IMR-90 (cell line): ENCODE measurements around the gene KIF13A. TPM values are rescaled to one million over a fixed set of nuclear protein-coding genes. Genes with fewer than 3 reads are reported as not detected.

Experiments
- ATAC-seq: fragments of 200-7000 bp; cut with Tn5 transposase; 2 replicates; pipeline ENCODE4 v1.9.1; 2020; ENCODE audit warnings: low read depth, mild to moderate bottlenecking, moderate library complexity
- BruUV-seq: library from RNA; stranded (reverse); fragments of 400-500 nt; replicated peaks from 2 replicates; lab custom pipeline; 2021; lab: Mats Ljungman, UMichigan
- CTCF ChIA-PET: fragments of 300-600 bp; formaldehyde crosslinking; extraction: SDS; loops from one replicate; lab custom pipeline; 2021; ENCODE audit warnings: antibody characterized with exemption; lab: Yijun Ruan, JAX
- POLR2A ChIA-PET: fragments of 300-600 bp; sonication (Branson Sonifier 250); formaldehyde crosslinking; loops from one replicate; lab custom pipeline; 2022; ENCODE audit warnings: antibody characterized with exemption; ENCODE audit not compliant: unreplicated experiment; lab: Charles Lee
- DNase-seq: peaks from one replicate; pipeline ENCODE4 v3.0.0; 2013
- H2AFZ ChIP-seq: replicated peaks from 2 replicates; pipeline ENCODE3; 2013; ENCODE audit warnings: low read length, mild to moderate bottlenecking; ENCODE audit not compliant: poor library complexity
- H2AK5ac ChIP-seq: 2 replicates; pipeline ENCODE4 v1.6.1; 2013; ENCODE audit warnings: low read depth, low read length, inconsistent platforms
- H2AK9ac ChIP-seq: replicated peaks from 2 replicates; pipeline ENCODE3; 2013; ENCODE audit warnings: mild to moderate bottlenecking, low read depth, low read length, moderate library complexity; ENCODE audit not compliant: poor library complexity
- H2BK120ac ChIP-seq: 2 replicates; pipeline ENCODE4 v1.6.1; 2013; ENCODE audit warnings: low read depth, low read length, inconsistent platforms
- H2BK15ac ChIP-seq: 3 replicates; pipeline ENCODE4 v1.6.1; 2013; ENCODE audit warnings: low read depth, low read length, inconsistent platforms
- H2BK20ac ChIP-seq: 2 replicates; pipeline ENCODE4 v1.6.1; 2013; ENCODE audit warnings: low read depth, mild to moderate bottlenecking, inconsistent platforms, low read length, moderate library complexity
- H2BK5ac ChIP-seq: 2 replicates; pipeline ENCODE4 v1.6.1; 2013; ENCODE audit warnings: mild to moderate bottlenecking, low read depth, low read length, inconsistent platforms; ENCODE audit not compliant: poor library complexity, severe bottlenecking
- H3K14ac ChIP-seq: replicated peaks from 2 replicates; pipeline ENCODE4 v1.6.1; 2013; ENCODE audit warnings: low read depth, low read length, inconsistent platforms
- H3K18ac ChIP-seq: 2 replicates; pipeline ENCODE4 v1.6.1; 2013; ENCODE audit warnings: low read depth, low read length, control low read depth
- H3K23ac ChIP-seq: 2 replicates; pipeline ENCODE4 v1.6.1; 2013; ENCODE audit warnings: low read depth, low read length, inconsistent platforms
- H3K27ac ChIP-seq: 2 replicates; pipeline ENCODE4 v1.5.1; 2013; ENCODE audit warnings: mild to moderate bottlenecking, control low read depth, low read length; ENCODE audit not compliant: insufficient read depth
- H3K27me3 ChIP-seq: 2 replicates; pipeline ENCODE4 v1.6.1; 2013; ENCODE audit warnings: low read length; ENCODE audit not compliant: control insufficient read depth, insufficient read depth
- H3K36me3 ChIP-seq: 2 replicates; pipeline ENCODE4 v1.6.1; 2013; ENCODE audit warnings: low read length, mixed read lengths; ENCODE audit not compliant: control insufficient read depth, insufficient read depth
- H3K4ac ChIP-seq: 2 replicates; pipeline ENCODE4 v1.6.1; 2013; ENCODE audit warnings: low read depth, low read length, inconsistent platforms
- H3K4me1 ChIP-seq: 2 replicates; pipeline ENCODE4 v1.6.1; 2013; ENCODE audit warnings: low read length, mixed read lengths; ENCODE audit not compliant: control insufficient read depth, insufficient read depth
- H3K4me2 ChIP-seq: 2 replicates; pipeline ENCODE4 v1.6.1; 2013; ENCODE audit warnings: low read depth, mild to moderate bottlenecking, control low read depth, low read length, moderate library complexity
- H3K4me3 ChIP-seq: 2 replicates; pipeline ENCODE4 v1.5.1; 2013; ENCODE audit warnings: low read depth, mild to moderate bottlenecking, control low read depth, low read length, moderate library complexity; ENCODE audit not compliant: insufficient read depth
- H3K56ac ChIP-seq: 2 replicates; pipeline ENCODE4 v1.6.1; 2013; ENCODE audit warnings: low read length, inconsistent platforms; ENCODE audit not compliant: insufficient read depth; ENCODE audit errors: extremely low read depth
- H3K79me1 ChIP-seq, 2 experiments: 2 replicates each; pipeline ENCODE4 v1.6.1; 2013; ENCODE audit warnings: low read length in 2 of 2, inconsistent platforms in 1 of 2, low read depth in 1 of 2
- H3K9ac ChIP-seq: 2 replicates; pipeline ENCODE4 v1.6.1; 2013; ENCODE audit warnings: low read depth, low read length, control low read depth
- H3K9me1 ChIP-seq: 2 replicates; pipeline ENCODE4 v1.6.1; 2013; ENCODE audit warnings: low read length, inconsistent platforms; ENCODE audit not compliant: insufficient read depth
- H3K9me3 ChIP-seq: 2 replicates; pipeline ENCODE4 v1.6.1; 2013; ENCODE audit warnings: low read length; ENCODE audit not compliant: control insufficient read depth, insufficient read depth
- H4K20me1 ChIP-seq: 2 replicates; pipeline ENCODE4 v1.6.1; 2013; ENCODE audit warnings: low read length, inconsistent platforms; ENCODE audit not compliant: insufficient read depth
- H4K5ac ChIP-seq: 2 replicates; pipeline ENCODE4 v1.6.1; 2013; ENCODE audit warnings: mild to moderate bottlenecking, low read depth, low read length, control low read depth
- H4K8ac ChIP-seq, 2 experiments: 2 replicates each; pipeline ENCODE4 v1.6.1; 2013; ENCODE audit warnings: low read depth in 2 of 2, low read length in 2 of 2, control low read depth in 1 of 2, inconsistent platforms in 1 of 2
- H4K91ac ChIP-seq: 2 replicates; pipeline ENCODE4 v1.6.1; 2013; ENCODE audit warnings: low read depth, low read length, inconsistent platforms; ENCODE audit not compliant: insufficient read depth
- BHLHE40 ChIP-seq: fragments of 150-350 bp; IDR thresholded peaks from 2 replicates; pipeline ENCODE4 v1.6.1; 2016; ENCODE audit warnings: mild to moderate bottlenecking, low read depth, low read length
- CEBPB ChIP-seq: IDR thresholded peaks from 2 replicates; pipeline ENCODE4 v1.6.1; 2012; ENCODE audit warnings: low read depth, low read length, improper control_type of control experiment
- CHD1 ChIP-seq: IDR thresholded peaks from 2 replicates; pipeline ENCODE4 v1.6.1; 2012; ENCODE audit warnings: low read depth, low read length, improper control_type of control experiment
- CTCF ChIP-seq: conservative IDR thresholded peaks from 2 replicates; pipeline ENCODE4 v1.5.1; 2012; ENCODE audit warnings: mild to moderate bottlenecking, low read depth, low read length, improper control_type of control experiment
- ELK1 ChIP-seq: fragments of 150-350 bp; IDR thresholded peaks from 2 replicates; pipeline ENCODE4 v1.6.1; 2016; ENCODE audit warnings: low read depth, mild to moderate bottlenecking, low read length, moderate library complexity, borderline replicate concordance
- FOS ChIP-seq: fragments of 150-350 bp; IDR thresholded peaks from 2 replicates; pipeline ENCODE4 v1.6.1; 2016; ENCODE audit warnings: low read depth, low read length
- MAFK ChIP-seq: IDR thresholded peaks from 2 replicates; pipeline ENCODE4 v1.6.1; 2012; ENCODE audit warnings: low read depth, low read length, improper control_type of control experiment
- MAZ ChIP-seq: IDR thresholded peaks from 2 replicates; pipeline ENCODE4 v1.6.1; 2012; ENCODE audit warnings: low read depth, mild to moderate bottlenecking, low read length, improper control_type of control experiment, moderate library complexity, borderline replicate concordance
- NFE2L2 ChIP-seq: fragments of 150-350 bp; IDR thresholded peaks from 2 replicates; pipeline ENCODE4 v1.6.1; 2016; ENCODE audit warnings: low read depth, mild to moderate bottlenecking, low read length
- POLR2A ChIP-seq: IDR thresholded peaks from 2 replicates; pipeline ENCODE4 v1.6.1; 2012; ENCODE audit warnings: mild to moderate bottlenecking, low read depth, low read length
- RAD21 ChIP-seq: IDR thresholded peaks from 2 replicates; pipeline ENCODE4 v1.6.1; 2012; ENCODE audit warnings: low read length, improper control_type of control experiment
- RCOR1 ChIP-seq: IDR thresholded peaks from 2 replicates; pipeline ENCODE4 v1.6.1; 2012; ENCODE audit warnings: mild to moderate bottlenecking, low read length, improper control_type of control experiment; ENCODE audit not compliant: insufficient replicate concordance
- RFX5 ChIP-seq: IDR thresholded peaks from 2 replicates; pipeline ENCODE4 v1.8.0; 2012; ENCODE audit warnings: low read depth, mild to moderate bottlenecking, low read length, moderate library complexity
- SMC3 ChIP-seq: fragments of 150-350 bp; IDR thresholded peaks from 2 replicates; pipeline ENCODE4 v1.6.1; 2016; ENCODE audit warnings: low read depth, mild to moderate bottlenecking, antibody characterized with exemption, low read length, moderate library complexity
- USF2 ChIP-seq: fragments of 150-350 bp; IDR thresholded peaks from 2 replicates; pipeline ENCODE4 v1.6.1; 2017; ENCODE audit warnings: mild to moderate bottlenecking, antibody characterized with exemption, low read length, low read depth
- whole genome bisulfite sequencing, 2 experiments: methylation state at CpG; one replicate each; pipeline versions ENCODE4 v1.1.5 to v1.1.7; 2013; ENCODE audit warnings: missing lambda C conversion rate in 2 of 2; ENCODE audit not compliant: insufficient read length in 1 of 2; ENCODE audit errors: extremely low coverage in 2 of 2; 5-methylcytosine and 5-hydroxymethylcytosine counted together
- dilution Hi-C: fragments of 300-500 bp; cut with HindIII; formaldehyde crosslinking; loops from one replicate; pipeline ENCODE4 v1.14.3; 2018; ENCODE audit warnings: low sequenced_read_pairs; ENCODE audit not compliant: unreplicated experiment
- in situ Hi-C: fragments of 300-500 bp; cut with MboI; formaldehyde crosslinking; loops from 3 replicates; pipeline ENCODE4 v1.14.3; 2019; ENCODE audit warnings: low sequenced_read_pairs, inconsistent platforms, mixed read lengths
- intact Hi-C: fragments of 100-400 bp; cut with micrococcal nuclease; formaldehyde crosslinking; loops from 2 replicates; pipeline ENCODE4 v1.10.0; 2022
- polyA plus RNA-seq, 3 experiments: library from polyadenylated mRNA; depleted of rRNA; stranded (reverse); fragments of >200 nt; gene quantifications; 2 replicates each; pipeline ENCODE4 v1.2.3, GENCODE V29; 2012; ENCODE audit warnings: low replicate concordance in 1 of 3
- total RNA-seq: library from RNA; depleted of rRNA; stranded (reverse); fragments of >200 nt; gene quantifications from 2 replicates; pipeline ENCODE4 v1.2.3, GENCODE V29; 2012

KIF13A gene
- total and polyA plus RNA-seq, 2 of the 4 experiments (the other 2 are of a cell fraction): 23.3 to 51.8 TPM

GRCh38 chr6:17966451-17966850, 21.0 kb downstream of the KIF13A start:
- H2BK5ac ChIP-seq: peak overlapping the region; percentile 36
- H4K5ac ChIP-seq: no peak overlapping the region
- intact Hi-C loops: no loop called here
- POLR2A ChIA-PET: no interaction called here
- no peak for TF ChIP-seq MAFK
- no peak for TF ChIP-seq POLR2A
- no peak for TF ChIP-seq RAD21
- TF ChIP-seq NFE2L2: no peak
- no peak for TF ChIP-seq SMC3
- no peak for TF ChIP-seq CHD1
- TF ChIP-seq MAZ: no peak
- TF ChIP-seq CEBPB: no peak
- no peak for TF ChIP-seq BHLHE40
- no peak for TF ChIP-seq CTCF
- no peak for TF ChIP-seq RCOR1
- no peak for TF ChIP-seq ELK1
- TF ChIP-seq RFX5: no peak
- no peak for TF ChIP-seq USF2
- no peak for TF ChIP-seq FOS
- H3K79me1 ChIP-seq: peaks cover 20 to 65% of the 10 kb centered on the region in 2 experiments
- H2BK20ac ChIP-seq: no peak overlapping the region; the same call in 1 of the 2 replicates
- 0 out of 2 replicates have a peak overlapping the region, but pooled peaks have one; percentile 8 for H4K91ac ChIP-seq
- H2AK5ac ChIP-seq: peak overlapping the region; percentile 37; the same call in 1 of the 2 replicates
- H3K14ac ChIP-seq: no peak overlapping the region
- peak overlapping the region; percentile 43; the same call in 1 of the 2 replicates for H2BK120ac ChIP-seq
- in situ Hi-C loops: no loop called here
- H3K27me3 ChIP-seq: no peaks in the 10 kb centered on the region
- no peak for ATAC-seq
- peak overlapping the region; percentile 46; the same call in 1 of the 2 replicates for H3K18ac ChIP-seq
- H2AK9ac ChIP-seq: no peak overlapping the region
- H2AFZ ChIP-seq: no peak overlapping the region
- H3K4me1 ChIP-seq: peaks cover 20% of the 10 kb centered on the region
- H3K9me1 ChIP-seq: peaks cover 18% of the 10 kb centered on the region
- no peak overlapping the region; the same call in 2 of the 3 replicates for H2BK15ac ChIP-seq
- H4K20me1 ChIP-seq: peaks cover 20% of the 10 kb centered on the region
- no TSS peak for BruUV-seq
- no peak overlapping the region for H3K4me3 ChIP-seq
- H3K9ac ChIP-seq: no peak overlapping the region
- no peak overlapping the region for H3K27ac ChIP-seq
- no peak overlapping the region for H3K56ac ChIP-seq
- H3K36me3 ChIP-seq: no peaks in the 10 kb centered on the region
- no peak for DNase-seq
- no peak overlapping the region for H3K4me2 ChIP-seq
- CTCF ChIA-PET: interaction anchor here (0.6 kb wide), 1 partner anchor 21 kb away, joined by 3 read pairs; no protein-coding TSS in a partner anchor
- peak overlapping the region; percentile 53; the same call in 1 of the 2 replicates for H3K23ac ChIP-seq
- H3K9me3 ChIP-seq: no peaks in the 10 kb centered on the region
- dilution Hi-C loops: no loop called here
- H3K4ac ChIP-seq: no peak overlapping the region
- no CpG with 5 or more reads among the region's 2 CpGs for WGBS, 2 experiments
- H4K8ac ChIP-seq: 0 out of 4 replicates have a peak overlapping the region, but pooled peaks of 1 of the 2 experiments have one; percentile 43
